ENCODE results near the gene CAD. TPM values are rescaled to one million over a fixed set of nuclear protein-coding genes. Genes with fewer than 3 reads are reported as not detected.

Gene CAD
- total and polyA plus RNA-seq, 2 donors (not counting 1 experiment from before 2014, with no cell fraction given), result 35.6 to 48.5 TPM

DNA sequence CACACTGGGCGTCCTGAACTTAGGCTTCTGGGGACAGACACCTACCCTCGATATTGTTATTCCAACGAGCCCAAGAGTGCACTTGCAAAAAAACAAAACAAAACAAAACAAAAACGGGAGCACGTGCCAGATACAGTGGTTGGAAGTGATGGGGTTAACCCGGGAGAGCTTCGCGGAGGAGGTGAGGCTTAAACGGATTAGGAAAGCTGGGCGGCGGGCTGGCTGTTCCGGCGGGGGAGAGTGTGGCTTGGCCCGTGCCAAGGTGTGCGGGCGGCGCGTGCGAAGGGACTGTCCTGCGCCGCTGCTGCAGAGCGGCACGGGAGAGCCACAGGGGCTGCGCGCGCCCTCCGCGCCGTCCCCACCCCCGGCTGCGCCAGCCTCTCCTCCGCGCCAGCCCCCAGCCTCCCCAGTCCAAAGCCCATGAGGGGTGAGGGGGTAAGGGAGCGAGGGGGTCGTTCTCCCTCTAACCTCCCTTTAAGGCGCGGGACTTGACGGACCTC is 47.1 kb downstream of the CAD start:
- no peaks in the 10 kb centered on the region for H4K20me1 ChIP-seq (ENCODE audit: control insufficient read depth, insufficient read depth, low read length, poor library complexity, severe bottlenecking)
- intact Hi-C loops (cut with micrococcal nuclease), result loop anchor here (5.0 kb wide), 1 partner anchor 38 kb away; no protein-coding TSS in a partner anchor
- ChIA-PET CTCF (interaction anchor here (0.7 to 6.0 kb wide), 8 partner anchors 9 to 303 kb away, joined by 3 to 50 read pairs (median 5); partner anchors contain the start of genes ATRAID and SLC5A6), POLR2A (interaction anchor here (1.1 kb wide), 1 partner anchor 16 kb away, joined by 3 read pairs; no protein-coding TSS in a partner anchor)
- peaks cover 0 to 4% (median 0%) of the 10 kb centered on the region in 3 donors for H3K9me3 ChIP-seq (ENCODE audit: control extremely low read depth in 1 of 3, control insufficient read depth in 2 of 3, insufficient read depth in 1 of 3, low read length in 2 of 3)
- WGBS (ENCODE audit: insufficient coverage), result 2% methylated on average over 23 of the region's 38 CpGs
- ATAC-seq (ENCODE audit: low read depth), result peak; percentile 37
- peak overlapping the region; percentile 91 for H2AFZ ChIP-seq (ENCODE audit: insufficient read depth, low read depth, low read length, poor library complexity, severe bottlenecking)
- H3K4me1 Mint-ChIP-seq, result peaks cover 35% of the 10 kb centered on the region
- no peaks in the 10 kb centered on the region for H3K36me3 ChIP-seq (replicated peaks in 1 of 2; ENCODE audit: control extremely low read depth in 1 of 2, control insufficient read depth in 1 of 2, extremely low read depth in 1 of 2, insufficient read depth in 2 of 2, low read length in 1 of 2)
- no peaks in the 10 kb centered on the region for H3K9me3 Mint-ChIP-seq (ENCODE audit: insufficient read depth)
- H3K4me3 Mint-ChIP-seq, result peak overlapping the region; percentile 94
- peak overlapping the region; percentile 74 for H3K9ac ChIP-seq (ENCODE audit: low read length)
- H3K4me2 ChIP-seq (replicated peaks; ENCODE audit: low read depth, low read length, poor library complexity, severe bottlenecking), result peak overlapping the region; percentile 99
- H3K4me3 ChIP-seq (ENCODE audit: control extremely low read depth in 1 of 5, extremely low read depth in 1 of 5, insufficient read depth in 1 of 5, low read depth in 2 of 5, low read length in 4 of 5), result peak overlapping the region; percentile 23 to 68 (median 64)
- H3K27me3 ChIP-seq (replicated peaks in 1 of 4; ENCODE audit: control extremely low read depth in 1 of 4, control insufficient read depth in 3 of 4, insufficient read depth in 4 of 4, low read length in 3 of 4), result peaks cover 0 to 75% (median 36%) of the 10 kb centered on the region in 4 experiments
- H3K27ac ChIP-seq (ENCODE audit: low read length in 2 of 2), result peak overlapping the region in 1 of 2 donors; percentile 59
- H3K79me2 ChIP-seq (ENCODE audit: control insufficient read depth, insufficient read depth, low read length), result no peaks in the 10 kb centered on the region
- peak overlapping the region; percentile 12 for H3K27ac Mint-ChIP-seq
- TF ChIP-seq EZH2 (IDR thresholded peaks at IDR 0.05; ENCODE audit: borderline replicate concordance, insufficient read depth, low read depth, low read length, poor library complexity, severe bottlenecking), result peak; percentile 45
- TF ChIP-seq, protein P1, sequence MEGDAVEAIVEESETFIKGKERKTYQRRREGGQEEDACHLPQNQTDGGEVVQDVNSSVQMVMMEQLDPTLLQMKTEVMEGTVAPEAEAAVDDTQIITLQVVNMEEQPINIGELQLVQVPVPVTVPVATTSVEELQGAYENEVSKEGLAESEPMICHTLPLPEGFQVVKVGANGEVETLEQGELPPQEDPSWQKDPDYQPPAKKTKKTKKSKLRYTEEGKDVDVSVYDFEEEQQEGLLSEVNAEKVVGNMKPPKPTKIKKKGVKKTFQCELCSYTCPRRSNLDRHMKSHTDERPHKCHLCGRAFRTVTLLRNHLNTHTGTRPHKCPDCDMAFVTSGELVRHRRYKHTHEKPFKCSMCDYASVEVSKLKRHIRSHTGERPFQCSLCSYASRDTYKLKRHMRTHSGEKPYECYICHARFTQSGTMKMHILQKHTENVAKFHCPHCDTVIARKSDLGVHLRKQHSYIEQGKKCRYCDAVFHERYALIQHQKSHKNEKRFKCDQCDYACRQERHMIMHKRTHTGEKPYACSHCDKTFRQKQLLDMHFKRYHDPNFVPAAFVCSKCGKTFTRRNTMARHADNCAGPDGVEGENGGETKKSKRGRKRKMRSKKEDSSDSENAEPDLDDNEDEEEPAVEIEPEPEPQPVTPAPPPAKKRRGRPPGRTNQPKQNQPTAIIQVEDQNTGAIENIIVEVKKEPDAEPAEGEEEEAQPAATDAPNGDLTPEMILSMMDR (IDR thresholded peaks at IDR 0.05), result no peak
- no peak for DNase-seq
- H3K27me3 Mint-ChIP-seq, result peaks cover 45% of the 10 kb centered on the region
- peaks cover 35 to 38% of the 10 kb centered on the region in 2 donors for H3K4me1 ChIP-seq (ENCODE audit: control insufficient read depth in 2 of 2, insufficient read depth in 2 of 2, low read length in 2 of 2)

Measured in B cell (primary cell).